SJSA1 (cell line): ENCODE results near the gene CDC37. TPM values are rescaled to one million over a fixed set of nuclear protein-coding genes. Genes with fewer than 3 reads are reported as not detected.

ENCODE experiments used
- DNase-seq, 2 experiments: peaks; one replicate each; pipeline ENCODE4 v3.0.0-alpha.2; 2015 to 2020; ENCODE audit warnings: low spot score in 2 of 2, low read depth in 1 of 2
- H3K27ac ChIP-seq: fragments of 250-450 bp; sonication (Bioruptor Pico); 2 replicates; pipeline ENCODE4 v1.5.1; 2020; ENCODE audit warnings: mild to moderate bottlenecking, moderate library complexity
- H3K27me3 ChIP-seq: fragments of 250-450 bp; sonication (Bioruptor Pico); replicated peaks from 2 replicates; pipeline ENCODE4 v1.5.1; 2020; ENCODE audit warnings: mild to moderate bottlenecking, moderate library complexity
- H3K36me3 ChIP-seq: fragments of 250-450 bp; sonication (Bioruptor Pico); 2 replicates; pipeline ENCODE4 v1.5.1; 2020; ENCODE audit warnings: mild to moderate bottlenecking
- H3K4me1 ChIP-seq: fragments of 250-450 bp; sonication (Bioruptor Pico); replicated peaks from 2 replicates; pipeline ENCODE4 v1.6.1; 2021; ENCODE audit warnings: mild to moderate bottlenecking
- H3K4me3 ChIP-seq: fragments of 250-450 bp; sonication (Bioruptor Pico); 2 replicates; pipeline ENCODE4 v1.5.1; 2020; ENCODE audit warnings: mild to moderate bottlenecking
- H3K9me3 ChIP-seq: fragments of 250-450 bp; sonication (Bioruptor Pico); replicated peaks from 2 replicates; pipeline ENCODE4 v1.5.1; 2020; ENCODE audit warnings: mild to moderate bottlenecking
- total RNA-seq: library from RNA; depleted of rRNA; stranded (reverse); fragments of >200 nt; shearing (Covaris generic); gene quantifications from 2 replicates; pipeline ENCODE4 v1.2.3, GENCODE V29; 2014

CDC37 gene
- total RNA-seq, 1 experiment from 2014 or later = 367 TPM

GRCh38 chr19:10427169-10427568 lies 23.8 kb upstream of the CDC37 start:
- Histone ChIP-seq H3K27ac (no peak overlapping the region), H3K9me3 (no peaks in the 10 kb centered on the region), H3K4me3 (no peak overlapping the region), H3K27me3 (no peaks in the 10 kb centered on the region), H3K36me3 (peaks cover 31% of the 10 kb centered on the region), H3K4me1 (peaks cover 72% of the 10 kb centered on the region)
- no peak for DNase-seq

GRCh38 chr19:10424011-10424637 lies 20.8 kb upstream of the CDC37 start:
- H3K36me3 ChIP-seq = peaks cover 18% of the 10 kb centered on the region
- peak overlapping the region; percentile 41 for H3K4me3 ChIP-seq
- H3K27ac ChIP-seq = peak overlapping the region; percentile 90
- no peaks in the 10 kb centered on the region for H3K27me3 ChIP-seq
- DNase-seq = peak; percentile 97 to 99
- H3K4me1 ChIP-seq = peaks cover 75% of the 10 kb centered on the region
- no peaks in the 10 kb centered on the region; the same call in 1 of the 2 replicates for H3K9me3 ChIP-seq

GRCh38 chr19:10422846-10423245 lies 19.5 kb upstream of the CDC37 start:
- DNase-seq = no peak
- H3K9me3 ChIP-seq = no peaks in the 10 kb centered on the region; the same call in 1 of the 2 replicates
- no peaks in the 10 kb centered on the region for H3K27me3 ChIP-seq
- H3K4me3 ChIP-seq = no peak overlapping the region
- peaks cover 10% of the 10 kb centered on the region for H3K36me3 ChIP-seq
- no peak overlapping the region for H3K27ac ChIP-seq
- H3K4me1 ChIP-seq = peaks cover 78% of the 10 kb centered on the region

GRCh38 chr19:10422046-10422461 lies 18.7 kb upstream of the CDC37 start:
- H3K4me1 ChIP-seq = peaks cover 78% of the 10 kb centered on the region
- no peak overlapping the region for H3K27ac ChIP-seq
- no peaks in the 10 kb centered on the region; the same call in 1 of the 2 replicates for H3K9me3 ChIP-seq
- no peak for DNase-seq
- peaks cover 5% of the 10 kb centered on the region for H3K36me3 ChIP-seq
- no peaks in the 10 kb centered on the region for H3K27me3 ChIP-seq
- peak overlapping the region; percentile 92 for H3K4me3 ChIP-seq

DNA sequence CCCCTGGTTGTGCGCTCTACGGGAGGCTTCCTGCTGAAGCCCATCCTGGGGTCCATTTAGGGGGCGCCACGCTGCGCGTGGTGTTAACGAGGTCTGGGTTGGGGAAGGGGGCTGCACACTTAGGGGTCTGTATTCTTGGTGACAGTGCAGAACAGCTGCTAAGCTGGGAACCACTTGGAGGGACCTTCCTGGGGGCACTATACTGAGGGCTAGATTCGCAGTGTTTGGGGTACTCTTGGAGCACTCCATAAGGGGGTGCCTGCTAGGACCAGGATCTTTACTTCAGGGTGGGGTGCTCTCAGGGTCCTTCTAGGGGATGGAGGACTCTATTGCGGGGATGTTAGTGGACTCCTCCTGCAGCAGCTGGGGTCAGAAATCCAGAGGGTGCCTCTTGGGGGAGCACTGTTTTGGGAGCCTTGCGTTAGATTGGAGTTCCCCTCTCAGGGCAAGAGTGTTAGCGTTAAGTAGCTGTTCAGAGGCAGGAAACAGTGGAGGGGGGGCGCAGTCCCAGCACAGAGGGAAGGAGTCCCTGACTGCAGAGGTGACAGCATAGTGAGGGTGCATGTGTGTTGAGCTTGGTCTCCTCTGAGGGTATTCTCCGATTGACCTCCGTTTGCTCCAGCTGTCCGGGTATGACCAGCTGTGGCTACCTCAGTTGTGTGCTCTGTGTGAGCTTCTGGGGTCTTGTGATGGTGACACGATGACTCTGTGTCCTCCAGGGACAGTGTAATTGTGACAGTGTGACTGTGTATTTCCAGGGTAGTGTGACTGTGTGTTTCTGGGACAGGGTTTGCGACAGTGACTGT lies 18.1 kb upstream of the CDC37 start:
- peak overlapping the region; percentile 92 for H3K4me3 ChIP-seq
- no peak for DNase-seq
- H3K4me1 ChIP-seq = peaks cover 74% of the 10 kb centered on the region
- peaks cover 5% of the 10 kb centered on the region for H3K36me3 ChIP-seq
- H3K9me3 ChIP-seq = no peaks in the 10 kb centered on the region; the same call in 1 of the 2 replicates
- no peak overlapping the region for H3K27ac ChIP-seq
- H3K27me3 ChIP-seq = no peaks in the 10 kb centered on the region

GRCh38 chr19:10420444-10421239 lies 17.3 kb upstream of the CDC37 start, which contains the start of gene PDE4A:
TSS of gene PDE4A (plus strand) at chr19:10420538. CDS start at chr19:10420765, 227 bp downstream.
- Histone ChIP-seq H3K27me3 (no peaks in the 10 kb centered on the region), H3K27ac (peak within 1 kb of the TSS; percentile 47)
- peak; percentile 80 to 82 for DNase-seq

DNA sequence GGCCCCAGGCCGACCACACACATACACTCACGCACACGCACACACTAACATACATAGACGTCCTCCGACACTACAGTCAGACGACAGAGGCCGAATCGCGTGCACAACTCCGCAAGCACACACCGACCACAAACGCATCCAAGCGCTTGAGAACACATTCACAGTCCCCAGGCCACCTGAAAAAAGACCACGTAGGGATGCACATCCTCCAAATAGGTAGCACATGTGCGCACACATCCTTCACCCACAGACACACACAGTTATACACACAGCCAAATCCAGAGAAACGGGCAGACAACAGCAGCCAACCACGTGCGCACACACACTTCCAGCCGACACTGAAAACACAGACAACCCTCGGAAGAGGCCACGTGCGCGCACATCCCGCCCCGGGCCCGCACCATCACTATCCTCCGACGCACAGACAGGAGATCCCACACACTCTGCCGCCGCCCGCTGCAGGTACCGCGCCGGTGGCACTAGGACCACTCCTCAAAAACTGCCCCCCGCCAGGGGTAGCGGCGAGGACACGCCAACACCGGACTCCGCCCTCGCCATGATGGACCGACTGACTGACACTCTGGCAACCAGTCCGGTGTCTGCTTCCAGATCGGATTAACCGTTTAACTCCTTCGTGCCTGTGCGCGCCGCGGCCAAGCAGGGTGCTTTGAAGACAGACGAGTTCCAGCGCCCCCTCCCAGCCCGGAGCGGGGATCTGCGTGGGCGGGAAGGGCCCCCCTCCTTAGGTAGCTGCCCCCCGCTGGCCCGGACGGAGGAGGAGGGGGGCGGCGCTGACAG lies 16.5 kb upstream of the CDC37 start:
- Histone ChIP-seq H3K4me3 (peak overlapping the region; percentile 92), H3K4me1 (peaks cover 68% of the 10 kb centered on the region), H3K27me3 (no peaks in the 10 kb centered on the region), H3K36me3 (peaks cover 5% of the 10 kb centered on the region), H3K27ac (peak overlapping the region; percentile 42), H3K9me3 (no peaks in the 10 kb centered on the region; the same call in 1 of the 2 replicates)
- DNase-seq = peak; percentile 95 to 97

More at GRCh38 chr19:10420444-10421239, 17.3 kb upstream of the CDC37 start, which contains the start of gene PDE4A:
- H3K4me1 ChIP-seq = peaks cover 74% of the 10 kb centered on the region
- H3K36me3 ChIP-seq = peaks cover 5% of the 10 kb centered on the region
- peak within 1 kb of the TSS; percentile 92 for H3K4me3 ChIP-seq
- no peaks in the 10 kb centered on the region; the same call in 1 of the 2 replicates for H3K9me3 ChIP-seq

DNA sequence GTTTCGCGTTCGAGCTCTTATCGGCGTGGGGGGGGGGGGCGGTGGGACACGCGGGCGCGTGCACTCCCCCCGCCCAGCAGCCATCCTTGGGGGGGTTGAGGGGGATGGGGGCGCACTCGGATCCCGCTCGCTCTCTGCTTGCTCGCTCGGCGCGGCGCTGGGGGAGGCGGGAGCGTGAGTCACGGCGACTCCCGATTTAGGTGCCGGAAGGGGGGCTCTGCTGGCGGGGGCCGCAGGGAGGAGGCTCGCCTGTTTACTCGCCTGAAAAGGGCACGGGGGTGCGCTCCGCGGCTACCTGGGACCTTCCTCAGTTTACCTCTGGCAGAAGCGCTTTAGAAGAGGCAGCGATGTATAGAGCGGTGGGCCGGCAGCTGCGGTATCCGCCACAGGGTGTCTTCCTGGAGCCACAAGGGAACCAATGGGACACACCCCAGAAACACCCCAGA lies 15.9 kb upstream of the CDC37 start:
- Histone ChIP-seq H3K27me3 (no peaks in the 10 kb centered on the region), H3K27ac (peak overlapping the region; percentile 42), H3K4me3 (peak overlapping the region; percentile 92), H3K4me1 (peaks cover 63% of the 10 kb centered on the region), H3K36me3 (peaks cover 5% of the 10 kb centered on the region), H3K9me3 (peaks cover 3% of the 10 kb centered on the region; the same call in 1 of the 2 replicates)
- DNase-seq = peak in 1 of 2 experiments; percentile 84

DNA sequence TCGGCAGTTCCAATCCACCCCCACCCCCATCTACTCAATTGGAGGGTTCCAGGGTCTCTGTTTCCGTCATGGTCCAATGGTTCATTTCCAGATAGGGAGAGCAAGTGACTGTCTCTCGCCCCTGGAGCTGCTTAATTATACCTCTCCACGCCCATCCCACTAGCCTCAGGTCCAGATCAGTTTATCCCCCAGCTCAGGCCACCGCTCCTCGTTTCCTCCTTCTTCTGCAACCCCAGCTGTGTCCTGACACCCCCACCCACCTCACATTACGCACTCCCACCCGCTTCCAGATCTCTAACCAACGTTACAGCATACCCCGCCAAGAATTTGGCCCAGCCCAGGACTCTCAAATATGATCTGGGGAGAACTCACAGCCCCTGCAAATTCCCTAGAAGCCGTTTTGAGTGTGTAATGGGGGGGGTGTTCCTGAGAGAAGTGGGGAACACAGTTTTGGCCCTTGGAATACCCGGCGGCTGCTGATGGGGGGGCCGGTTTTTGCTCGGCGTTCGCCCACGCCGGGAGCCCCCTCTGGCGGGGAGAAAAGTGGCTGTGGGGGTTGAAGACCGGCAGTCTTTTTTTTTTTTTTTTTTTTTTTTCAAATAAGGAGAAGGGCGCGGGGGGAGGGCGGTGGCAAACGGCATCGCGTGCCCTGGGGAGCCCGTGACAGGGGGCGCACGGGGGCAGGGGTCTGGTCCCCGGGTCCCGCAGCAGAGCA lies 15.3 kb upstream of the CDC37 start:
- Histone ChIP-seq H3K4me1 (peaks cover 59% of the 10 kb centered on the region), H3K9me3 (peaks cover 3% of the 10 kb centered on the region; the same call in 1 of the 2 replicates), H3K36me3 (peaks cover 5% of the 10 kb centered on the region), H3K27me3 (no peaks in the 10 kb centered on the region), H3K27ac (no peak overlapping the region; the same call in 1 of the 2 replicates), H3K4me3 (peak overlapping the region; percentile 92)
- peak; percentile 52 to 62 for DNase-seq

DNA sequence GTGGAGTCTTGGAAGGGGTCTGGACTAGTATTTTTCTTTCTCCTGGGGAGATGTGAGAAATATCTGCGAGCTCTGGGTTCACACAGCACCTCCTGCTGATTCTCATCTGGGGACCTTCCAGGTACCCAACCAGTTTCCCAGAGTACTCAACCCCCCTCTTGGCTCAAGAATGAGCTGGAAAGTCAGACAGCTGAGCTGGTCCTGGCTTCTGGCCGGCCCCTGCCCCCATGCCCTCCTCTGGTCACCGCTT lies 14.8 kb upstream of the CDC37 start:
- no peak overlapping the region for H3K27ac ChIP-seq
- no peak for DNase-seq
- peaks cover 3% of the 10 kb centered on the region; the same call in 1 of the 2 replicates for H3K9me3 ChIP-seq
- no peaks in the 10 kb centered on the region for H3K27me3 ChIP-seq
- H3K36me3 ChIP-seq = peaks cover 5% of the 10 kb centered on the region
- peak overlapping the region; percentile 92 for H3K4me3 ChIP-seq
- peaks cover 59% of the 10 kb centered on the region for H3K4me1 ChIP-seq

- Histone ChIP-seq H3K4me1 (peaks cover 63% of the 10 kb centered on the region), H3K9me3 (peaks cover 3% of the 10 kb centered on the region; the same call in 1 of the 2 replicates), H3K27ac (no peak overlapping the region), H3K4me3 (no peak overlapping the region; the same call in 1 of the 2 replicates), H3K36me3 (peaks cover 5% of the 10 kb centered on the region), H3K27me3 (no peaks in the 10 kb centered on the region)
- no peak for DNase-seq
These were observed 14.3 kb upstream of the CDC37 start for GRCh38 chr19:10417541-10418234.
